ENCODE results near the gene TMEM81. TPM values are rescaled to one million over a fixed set of nuclear protein-coding genes. Genes with fewer than 3 reads are reported as not detected.

TMEM81 gene
- total and polyA plus RNA-seq, 4 donors: 0.78 to 2.8 (median 0.89) TPM

DNA sequence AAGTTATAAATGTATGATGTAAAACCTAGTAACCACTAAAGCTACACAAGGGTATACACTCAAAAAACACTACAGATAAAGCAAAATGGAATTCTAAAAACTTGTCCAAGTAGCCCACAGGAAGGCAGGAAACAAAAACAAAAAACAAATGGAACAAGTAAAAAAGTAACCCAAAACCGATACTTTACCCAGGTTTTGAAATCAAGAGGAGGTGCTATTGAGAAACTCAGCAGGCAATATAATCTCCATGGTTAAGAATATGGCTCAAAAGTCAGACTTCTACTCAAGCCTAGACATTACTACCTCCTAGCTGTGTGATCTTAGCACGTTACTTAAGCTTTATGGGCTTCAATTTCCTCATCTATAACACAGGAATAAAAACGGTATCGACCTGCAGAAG, 24.2 kb upstream of the TMEM81 start:
- no peak for TF ChIP-seq YY1 (IDR thresholded peaks at IDR 0.05)
- no peak for TF ChIP-seq FOXA2 (IDR thresholded peaks at IDR 0.05)
- TF ChIP-seq RAD21 (IDR thresholded peaks at IDR 0.05): no peak
- TF ChIP-seq EGR1 (IDR thresholded peaks at IDR 0.05; ENCODE audit: low read depth in 2 of 2): no peak
- no peak for TF ChIP-seq FOXA1 (IDR thresholded peaks at IDR 0.05)
- no peak for TF ChIP-seq SP1 (IDR thresholded peaks at IDR 0.05)
- TF ChIP-seq JUND (IDR thresholded peaks at IDR 0.05): no peak
- no peak for TF ChIP-seq TAF1 (conservative IDR thresholded peaks at IDR 0.05)
- TF ChIP-seq, protein P1, sequence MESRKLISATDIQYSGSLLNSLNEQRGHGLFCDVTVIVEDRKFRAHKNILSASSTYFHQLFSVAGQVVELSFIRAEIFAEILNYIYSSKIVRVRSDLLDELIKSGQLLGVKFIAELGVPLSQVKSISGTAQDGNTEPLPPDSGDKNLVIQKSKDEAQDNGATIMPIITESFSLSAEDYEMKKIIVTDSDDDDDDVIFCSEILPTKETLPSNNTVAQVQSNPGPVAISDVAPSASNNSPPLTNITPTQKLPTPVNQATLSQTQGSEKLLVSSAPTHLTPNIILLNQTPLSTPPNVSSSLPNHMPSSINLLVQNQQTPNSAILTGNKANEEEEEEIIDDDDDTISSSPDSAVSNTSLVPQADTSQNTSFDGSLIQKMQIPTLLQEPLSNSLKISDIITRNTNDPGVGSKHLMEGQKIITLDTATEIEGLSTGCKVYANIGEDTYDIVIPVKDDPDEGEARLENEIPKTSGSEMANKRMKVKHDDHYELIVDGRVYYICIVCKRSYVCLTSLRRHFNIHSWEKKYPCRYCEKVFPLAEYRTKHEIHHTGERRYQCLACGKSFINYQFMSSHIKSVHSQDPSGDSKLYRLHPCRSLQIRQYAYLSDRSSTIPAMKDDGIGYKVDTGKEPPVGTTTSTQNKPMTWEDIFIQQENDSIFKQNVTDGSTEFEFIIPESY (IDR thresholded peaks at IDR 0.05): no peak
- TF ChIP-seq HNF4A (conservative IDR thresholded peaks at IDR 0.05): no peak
- no peak for TF ChIP-seq RXRA (IDR thresholded peaks at IDR 0.05)
- TF ChIP-seq, protein P2, sequence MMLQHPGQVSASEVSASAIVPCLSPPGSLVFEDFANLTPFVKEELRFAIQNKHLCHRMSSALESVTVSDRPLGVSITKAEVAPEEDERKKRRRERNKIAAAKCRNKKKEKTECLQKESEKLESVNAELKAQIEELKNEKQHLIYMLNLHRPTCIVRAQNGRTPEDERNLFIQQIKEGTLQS (IDR thresholded peaks at IDR 0.05): no peak
- no peak for TF ChIP-seq NR2F2 (IDR thresholded peaks at IDR 0.05)
- no peak for TF ChIP-seq HNF4G (IDR thresholded peaks at IDR 0.05)
- TF ChIP-seq GABPA (IDR thresholded peaks at IDR 0.05 in 1 of 2, conservative IDR thresholded peaks at IDR 0.05 in 1 of 2): no peak
- TF ChIP-seq, protein P3, sequence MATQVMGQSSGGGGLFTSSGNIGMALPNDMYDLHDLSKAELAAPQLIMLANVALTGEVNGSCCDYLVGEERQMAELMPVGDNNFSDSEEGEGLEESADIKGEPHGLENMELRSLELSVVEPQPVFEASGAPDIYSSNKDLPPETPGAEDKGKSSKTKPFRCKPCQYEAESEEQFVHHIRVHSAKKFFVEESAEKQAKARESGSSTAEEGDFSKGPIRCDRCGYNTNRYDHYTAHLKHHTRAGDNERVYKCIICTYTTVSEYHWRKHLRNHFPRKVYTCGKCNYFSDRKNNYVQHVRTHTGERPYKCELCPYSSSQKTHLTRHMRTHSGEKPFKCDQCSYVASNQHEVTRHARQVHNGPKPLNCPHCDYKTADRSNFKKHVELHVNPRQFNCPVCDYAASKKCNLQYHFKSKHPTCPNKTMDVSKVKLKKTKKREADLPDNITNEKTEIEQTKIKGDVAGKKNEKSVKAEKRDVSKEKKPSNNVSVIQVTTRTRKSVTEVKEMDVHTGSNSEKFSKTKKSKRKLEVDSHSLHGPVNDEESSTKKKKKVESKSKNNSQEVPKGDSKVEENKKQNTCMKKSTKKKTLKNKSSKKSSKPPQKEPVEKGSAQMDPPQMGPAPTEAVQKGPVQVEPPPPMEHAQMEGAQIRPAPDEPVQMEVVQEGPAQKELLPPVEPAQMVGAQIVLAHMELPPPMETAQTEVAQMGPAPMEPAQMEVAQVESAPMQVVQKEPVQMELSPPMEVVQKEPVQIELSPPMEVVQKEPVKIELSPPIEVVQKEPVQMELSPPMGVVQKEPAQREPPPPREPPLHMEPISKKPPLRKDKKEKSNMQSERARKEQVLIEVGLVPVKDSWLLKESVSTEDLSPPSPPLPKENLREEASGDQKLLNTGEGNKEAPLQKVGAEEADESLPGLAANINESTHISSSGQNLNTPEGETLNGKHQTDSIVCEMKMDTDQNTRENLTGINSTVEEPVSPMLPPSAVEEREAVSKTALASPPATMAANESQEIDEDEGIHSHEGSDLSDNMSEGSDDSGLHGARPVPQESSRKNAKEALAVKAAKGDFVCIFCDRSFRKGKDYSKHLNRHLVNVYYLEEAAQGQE (IDR thresholded peaks at IDR 0.05): no peak
- TF ChIP-seq, protein P4, sequence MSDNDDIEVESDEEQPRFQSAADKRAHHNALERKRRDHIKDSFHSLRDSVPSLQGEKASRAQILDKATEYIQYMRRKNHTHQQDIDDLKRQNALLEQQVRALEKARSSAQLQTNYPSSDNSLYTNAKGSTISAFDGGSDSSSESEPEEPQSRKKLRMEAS (IDR thresholded peaks at IDR 0.05): no peak
- TF ChIP-seq, protein P5, sequence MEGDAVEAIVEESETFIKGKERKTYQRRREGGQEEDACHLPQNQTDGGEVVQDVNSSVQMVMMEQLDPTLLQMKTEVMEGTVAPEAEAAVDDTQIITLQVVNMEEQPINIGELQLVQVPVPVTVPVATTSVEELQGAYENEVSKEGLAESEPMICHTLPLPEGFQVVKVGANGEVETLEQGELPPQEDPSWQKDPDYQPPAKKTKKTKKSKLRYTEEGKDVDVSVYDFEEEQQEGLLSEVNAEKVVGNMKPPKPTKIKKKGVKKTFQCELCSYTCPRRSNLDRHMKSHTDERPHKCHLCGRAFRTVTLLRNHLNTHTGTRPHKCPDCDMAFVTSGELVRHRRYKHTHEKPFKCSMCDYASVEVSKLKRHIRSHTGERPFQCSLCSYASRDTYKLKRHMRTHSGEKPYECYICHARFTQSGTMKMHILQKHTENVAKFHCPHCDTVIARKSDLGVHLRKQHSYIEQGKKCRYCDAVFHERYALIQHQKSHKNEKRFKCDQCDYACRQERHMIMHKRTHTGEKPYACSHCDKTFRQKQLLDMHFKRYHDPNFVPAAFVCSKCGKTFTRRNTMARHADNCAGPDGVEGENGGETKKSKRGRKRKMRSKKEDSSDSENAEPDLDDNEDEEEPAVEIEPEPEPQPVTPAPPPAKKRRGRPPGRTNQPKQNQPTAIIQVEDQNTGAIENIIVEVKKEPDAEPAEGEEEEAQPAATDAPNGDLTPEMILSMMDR (IDR thresholded peaks at IDR 0.05; ENCODE audit: low read depth, low read length, missing input control): no peak
- Histone ChIP-seq H3K9me3 (ENCODE audit: control insufficient read depth in 4 of 4, low read length in 3 of 4) (no peaks in the 10 kb centered on the region), H3K9ac (ENCODE audit: low read depth in 1 of 2, low read length in 2 of 2) (no peak overlapping the region), H3K36me3 (ENCODE audit: control insufficient read depth in 4 of 4, insufficient read depth in 3 of 4, low read depth in 1 of 4, low read length in 3 of 4) (peaks cover 8 to 38% (median 29%) of the 10 kb centered on the region in 4 donors), H3K4me1 (ENCODE audit: control insufficient read depth in 4 of 4, insufficient read depth in 4 of 4, low read length in 3 of 4) (no peaks in the 10 kb centered on the region), H3K27ac (ENCODE audit: low read depth in 1 of 2, low read length in 2 of 2) (no peak overlapping the region), H3K27me3 (ENCODE audit: control insufficient read depth in 4 of 4, insufficient read depth in 4 of 4, low read length in 3 of 4) (no peaks in the 10 kb centered on the region), H3K4me3 (ENCODE audit: low read depth in 1 of 3, low read length in 3 of 3) (no peak overlapping the region)
- DNase-seq (ENCODE audit: low spot score): no peak
- 79% methylated on average over 4 of the region's 4 CpGs for WGBS
